NCI-H82 (cell line): ENCODE results near the gene PKN2.

Experiments used
- DNase-seq: peaks from one replicate; lab custom pipeline; 2025; lab: John Stamatoyannopoulos, UW

The PKN2 gene

DNA sequence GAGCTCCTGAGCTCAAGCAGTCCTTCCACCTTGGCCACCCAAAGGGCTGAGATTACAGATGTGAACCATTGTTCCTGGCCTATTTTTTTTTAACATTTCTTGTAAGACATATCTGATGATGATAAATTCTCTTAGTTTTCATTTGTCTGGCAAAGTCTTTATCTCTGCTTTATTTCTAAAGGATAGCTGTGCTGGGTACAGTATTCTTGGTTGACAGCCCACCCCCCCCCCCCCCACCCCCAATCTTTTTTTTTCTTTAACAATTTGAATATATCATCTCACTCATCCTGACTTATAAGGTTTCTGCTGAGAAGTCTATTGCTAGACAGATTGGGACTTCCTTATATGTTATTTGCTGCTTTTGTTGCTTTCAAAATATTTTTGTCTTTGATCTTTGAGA, 51.3 kb downstream of the PKN2 start:
- DNase-seq, result no peak

DNA sequence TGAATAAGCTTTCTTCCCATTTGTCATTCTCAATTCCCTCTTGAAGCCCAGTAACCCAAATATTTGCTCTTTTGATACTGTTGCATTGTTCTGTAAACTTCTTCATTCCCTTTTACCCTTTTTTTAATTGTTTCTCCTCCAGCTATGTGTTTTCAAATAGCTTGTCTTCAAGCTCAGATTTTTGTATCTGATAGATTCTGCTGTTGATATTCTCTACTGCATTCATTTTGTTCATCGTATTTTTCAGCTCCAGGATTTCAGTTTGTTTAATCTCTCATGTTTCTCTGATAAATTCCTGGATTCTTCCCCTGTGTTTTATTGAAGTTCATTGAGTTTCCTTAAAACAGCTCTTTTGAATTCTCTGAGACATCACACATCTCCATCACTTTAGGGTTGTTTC, 51.8 kb downstream of the PKN2 start:
- no peak for DNase-seq

DNA sequence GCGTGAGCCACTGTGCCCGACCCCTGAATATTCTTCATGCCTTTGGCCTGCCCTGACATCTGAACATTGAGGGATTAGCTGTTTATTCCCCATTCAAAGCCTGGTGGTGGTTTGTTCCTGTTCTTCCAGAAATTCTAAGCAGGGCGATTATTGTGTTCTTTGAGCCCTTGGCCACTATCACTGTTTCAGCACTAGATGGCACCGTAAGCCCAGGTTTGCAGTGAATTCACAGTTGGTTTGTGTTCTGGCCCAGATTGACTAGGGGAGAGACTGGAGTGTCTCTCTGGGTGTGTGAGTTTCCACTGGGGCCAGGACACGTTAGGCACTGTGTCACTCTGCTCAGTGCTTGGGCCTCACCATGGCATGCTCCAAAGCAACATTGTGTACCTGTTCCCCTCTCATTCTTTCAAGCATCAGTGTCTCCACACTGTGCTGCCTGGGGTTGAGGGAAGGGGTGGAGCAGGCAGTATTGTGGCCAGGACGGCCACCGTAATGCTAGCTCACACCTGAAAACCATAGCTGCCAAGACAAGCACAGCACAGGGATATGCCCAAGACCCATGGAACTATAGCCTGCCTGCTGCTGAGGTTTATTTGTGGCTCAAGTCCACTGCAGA, 52.7 kb downstream of the PKN2 start:
- DNase-seq, result peak; percentile 39

DNA sequence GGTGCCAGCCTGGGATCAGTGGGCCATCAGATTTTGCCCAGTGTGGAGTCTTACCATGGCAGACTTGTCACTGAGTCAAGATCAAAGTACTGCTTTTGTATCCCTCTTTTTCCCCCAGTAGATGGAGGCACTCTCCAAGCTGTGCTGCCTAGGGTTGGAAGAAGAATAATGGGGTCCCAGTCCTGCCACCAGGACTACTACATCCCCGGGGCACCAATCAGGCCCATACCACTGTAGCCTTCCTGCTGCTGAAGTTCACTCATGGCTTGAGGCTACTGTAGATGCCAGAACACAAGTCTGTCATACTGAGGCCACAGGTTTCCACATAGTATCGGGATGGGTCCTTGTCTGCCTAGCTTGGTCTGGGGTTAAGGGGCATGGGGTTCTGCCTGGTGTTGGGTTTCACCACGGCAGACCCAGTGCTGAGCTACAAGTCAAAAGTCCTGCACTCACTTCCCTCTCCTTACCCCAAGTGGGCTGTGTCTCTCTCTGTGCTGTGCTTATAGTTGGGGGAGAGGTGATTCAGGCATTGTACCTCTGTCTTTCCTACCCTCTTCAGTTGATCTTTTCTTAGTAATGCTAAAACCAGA, 53.4 kb downstream of the PKN2 start:
- no peak for DNase-seq

DNA sequence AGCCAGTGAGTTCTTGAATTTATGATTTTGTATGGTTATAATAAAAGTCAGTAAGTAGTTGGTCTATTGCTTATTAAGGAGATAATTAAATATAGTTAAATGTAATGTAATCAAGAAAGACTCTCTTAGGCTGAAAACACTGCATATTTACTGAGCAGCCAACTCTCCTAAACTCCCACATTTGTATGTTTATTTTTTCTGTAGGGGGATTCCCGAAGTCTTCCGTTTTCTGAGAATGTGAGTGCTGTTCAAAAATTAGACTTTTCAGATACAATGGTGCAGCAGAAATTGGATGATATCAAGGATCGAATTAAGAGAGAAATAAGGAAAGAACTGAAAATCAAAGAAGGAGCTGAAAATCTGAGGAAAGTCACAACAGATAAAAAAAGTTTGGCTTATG, 56.7 kb downstream of the PKN2 start:
- DNase-seq, result no peak

DNA sequence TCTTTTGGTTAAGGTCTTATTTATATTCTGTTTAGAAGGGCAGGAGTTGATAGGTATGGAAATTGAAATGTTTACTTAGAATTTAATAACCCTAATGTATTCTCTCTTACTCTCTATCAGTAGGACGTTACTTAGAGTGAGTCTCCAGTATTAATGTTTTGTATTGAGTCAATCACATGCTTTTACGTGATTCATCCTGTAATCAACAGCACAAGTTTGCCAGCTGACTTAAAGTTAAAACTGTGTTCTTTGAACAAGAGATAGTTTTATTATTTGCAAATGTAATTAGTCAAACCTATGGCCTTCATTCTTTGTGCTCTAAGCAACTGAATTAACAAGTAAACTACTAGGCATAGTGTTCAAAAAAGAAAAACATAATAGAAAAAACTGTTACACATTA, 57.3 kb downstream of the PKN2 start:
- no peak for DNase-seq

DNA sequence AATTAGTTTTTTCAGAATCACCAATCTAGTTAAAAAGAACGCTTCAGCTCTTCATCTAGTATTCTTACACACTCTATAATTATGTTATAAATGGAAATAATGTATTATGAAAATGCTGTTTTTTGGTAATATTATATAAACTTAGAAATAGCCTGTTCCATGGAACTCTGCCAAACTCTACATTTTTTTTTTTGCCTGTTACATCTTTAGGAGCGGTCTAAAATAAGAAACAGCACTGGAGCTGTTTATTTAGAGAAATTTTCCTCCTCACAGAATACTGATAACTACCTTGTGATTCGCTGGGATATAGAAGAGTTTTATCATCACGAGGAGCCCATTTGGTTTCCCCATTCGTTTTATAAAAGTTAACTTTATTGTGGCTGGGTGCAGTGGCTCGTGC, 58.5 kb downstream of the PKN2 start:
- no peak for DNase-seq

DNA sequence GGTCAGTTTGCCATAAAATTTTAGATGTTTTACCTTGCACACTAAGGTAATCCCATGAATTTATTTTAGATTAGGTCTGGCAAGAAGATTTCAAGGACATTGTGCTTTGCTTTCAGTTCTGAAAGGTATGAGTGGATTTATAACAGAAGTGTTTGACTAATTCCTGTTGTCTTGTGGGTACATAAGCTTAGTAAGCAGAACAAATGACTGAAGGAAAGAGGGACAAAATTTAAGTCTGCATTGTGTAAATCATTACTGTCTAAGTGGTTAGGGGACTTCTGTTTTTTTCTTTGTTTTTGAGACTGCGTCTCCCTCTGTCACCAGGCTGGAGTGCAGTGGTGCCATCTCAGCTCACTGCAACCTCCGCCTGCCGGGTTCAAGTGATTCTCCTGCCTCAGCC, 60.1 kb downstream of the PKN2 start:
- no peak for DNase-seq

DNA sequence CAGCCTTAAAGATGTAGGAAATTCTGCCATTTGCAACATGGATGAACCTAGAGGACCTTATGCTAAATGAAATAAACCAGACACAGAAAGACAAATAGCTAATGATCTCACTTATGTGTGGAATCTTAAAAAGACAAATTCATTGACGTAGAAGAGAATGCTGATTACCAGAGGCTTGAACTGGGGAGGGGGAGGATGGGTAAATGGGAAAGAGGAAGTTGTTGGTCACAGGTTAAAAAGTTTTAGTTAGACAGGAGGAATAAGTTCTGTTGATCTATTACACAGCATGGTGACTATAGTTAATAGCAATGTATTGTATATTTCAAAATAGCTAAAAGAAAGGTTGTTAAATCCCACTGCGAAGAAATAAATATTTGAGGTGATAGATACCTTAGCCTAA, 62.8 kb downstream of the PKN2 start:
- no peak for DNase-seq

DNA sequence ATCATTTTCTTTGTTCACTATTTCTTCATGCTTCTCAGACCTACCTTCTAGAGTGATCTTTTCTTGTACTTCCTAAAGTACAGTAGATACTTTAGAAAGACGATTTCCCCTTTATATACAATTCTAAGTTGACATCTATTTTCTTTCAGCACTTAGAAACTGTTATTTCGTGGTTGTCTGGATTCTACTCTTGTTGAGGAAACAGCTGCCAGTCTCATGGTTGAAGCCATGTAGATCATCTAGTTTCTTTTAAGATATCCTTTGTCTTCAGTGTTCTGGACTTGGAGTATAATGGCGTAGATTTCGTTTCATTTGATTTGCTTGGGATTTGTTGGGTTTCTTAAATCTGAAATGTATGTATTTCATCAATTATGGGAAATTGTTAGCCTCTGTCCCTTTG, 67.6 kb downstream of the PKN2 start:
- no peak for DNase-seq

DNA sequence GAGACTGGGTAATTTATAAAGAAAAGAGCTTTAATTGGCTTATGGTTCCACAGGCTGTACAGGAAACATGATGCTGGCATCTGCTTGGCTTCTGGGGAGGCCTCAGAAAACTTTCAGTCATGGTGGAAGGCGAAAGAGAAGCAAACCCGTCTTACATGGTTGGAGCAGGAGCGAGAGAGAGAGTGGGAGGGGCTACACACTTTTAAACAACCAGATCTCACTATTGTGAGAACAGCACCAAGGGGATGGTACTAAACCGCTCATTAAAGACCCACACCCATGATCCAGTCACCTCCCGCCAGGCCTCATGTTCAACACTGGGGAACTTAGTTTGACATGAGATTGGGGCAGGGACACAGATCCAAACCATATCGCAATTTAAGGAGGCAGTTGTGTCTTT, 69.4 kb downstream of the PKN2 start:
- DNase-seq, result no peak

DNA sequence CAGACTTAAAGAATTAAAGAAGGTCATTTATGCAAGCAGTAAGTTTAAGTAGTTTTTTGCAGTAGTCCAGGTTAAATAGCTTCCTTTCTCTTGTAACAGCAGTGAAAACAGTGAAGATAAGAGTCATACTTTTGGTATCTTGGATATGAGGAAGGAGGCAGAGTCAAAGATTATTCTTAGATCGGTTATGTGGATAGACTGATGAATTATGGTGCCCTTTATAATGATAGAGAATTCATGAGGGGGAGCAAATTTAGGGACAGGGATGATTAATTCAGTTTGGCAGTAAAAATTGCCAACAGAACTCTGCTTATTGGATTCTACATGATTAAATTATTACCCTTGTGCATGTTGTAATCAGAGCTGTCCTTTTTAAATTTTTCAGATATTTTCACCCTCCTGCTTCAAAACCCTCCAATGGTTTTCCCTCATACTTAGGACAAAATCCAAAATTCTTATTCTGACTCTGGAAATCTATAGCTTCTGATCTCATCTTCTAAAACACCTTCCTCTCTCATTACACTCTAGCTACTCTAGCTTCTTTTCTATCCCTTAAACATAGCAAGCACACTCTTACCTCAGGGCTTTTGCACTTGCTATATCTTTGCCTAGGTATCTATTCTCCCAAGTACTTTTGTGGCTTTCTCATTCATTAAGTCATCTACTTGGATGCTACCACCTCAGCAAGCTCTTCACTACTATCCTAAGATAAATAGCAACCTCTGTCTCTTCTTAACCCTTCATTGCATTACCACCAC, 79.8 kb downstream of the PKN2 start:
- DNase-seq, result no peak

DNA sequence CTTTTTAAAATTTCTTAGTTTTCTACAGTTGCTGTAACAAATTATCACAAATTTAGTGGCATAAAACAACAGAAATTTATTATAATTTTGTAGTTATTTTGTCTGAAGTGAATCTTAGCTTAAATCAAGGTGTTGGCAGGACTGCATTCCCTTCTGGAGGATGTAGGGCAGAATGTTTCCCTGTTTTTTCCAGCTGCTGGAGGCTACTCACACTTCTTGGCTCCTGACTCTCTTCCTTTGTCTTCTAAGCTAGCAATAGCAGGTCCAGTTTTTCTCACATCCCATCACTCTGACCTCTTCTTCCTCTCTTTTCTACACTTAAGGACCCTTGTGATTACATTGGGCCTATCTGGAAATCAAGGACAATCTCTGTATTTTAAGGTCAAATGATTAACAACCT, 84.1 kb downstream of the PKN2 start:
- DNase-seq, result no peak

DNA sequence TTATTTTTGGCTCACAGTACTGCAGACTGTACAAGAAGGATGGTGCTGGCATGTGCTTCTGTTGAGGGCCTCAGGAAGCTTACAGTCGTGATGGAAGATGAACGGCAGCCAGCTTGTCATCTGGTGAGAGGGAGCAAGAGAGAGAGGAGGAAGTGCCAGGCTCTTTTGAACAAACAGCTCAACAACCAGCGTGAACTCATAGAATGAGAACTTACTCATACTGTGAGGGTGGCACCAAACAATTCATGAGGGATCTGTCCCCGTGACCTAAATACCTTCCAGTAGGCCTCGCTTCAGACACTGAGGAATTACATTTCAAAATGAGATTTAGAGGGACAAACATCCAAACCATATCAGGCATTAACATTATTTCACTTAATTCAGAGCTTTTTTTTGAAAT, 84.7 kb downstream of the PKN2 start:
- no peak for DNase-seq

DNA sequence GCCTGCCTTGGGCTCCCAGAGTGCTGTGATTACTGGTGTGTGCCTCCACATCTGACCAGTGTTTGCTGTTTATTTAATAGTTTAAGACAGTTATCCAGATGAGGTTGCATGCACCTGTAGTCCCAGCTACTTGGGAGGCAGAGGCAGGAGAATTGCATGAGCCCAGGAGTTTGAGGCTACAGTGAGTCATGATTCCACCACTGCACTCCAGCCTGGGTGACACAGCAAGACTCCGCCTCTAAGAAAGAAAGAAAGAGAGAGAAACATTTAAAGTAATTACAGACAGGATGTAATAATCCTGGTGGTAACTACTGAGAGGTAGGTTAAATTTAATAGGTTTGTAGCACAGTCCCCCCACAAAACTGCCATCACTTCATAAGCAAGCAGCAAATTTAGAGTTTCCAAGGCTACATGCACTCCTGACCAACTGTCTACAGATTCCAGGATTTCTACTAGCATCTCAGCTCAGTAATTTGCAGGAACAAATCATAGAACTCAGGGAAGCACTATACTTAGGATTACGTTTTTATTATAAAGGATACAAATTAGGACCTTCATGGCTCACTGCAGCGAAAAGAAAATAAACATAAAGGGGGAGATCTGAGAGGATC, 89.6 kb downstream of the PKN2 start:
- no peak for DNase-seq

DNA sequence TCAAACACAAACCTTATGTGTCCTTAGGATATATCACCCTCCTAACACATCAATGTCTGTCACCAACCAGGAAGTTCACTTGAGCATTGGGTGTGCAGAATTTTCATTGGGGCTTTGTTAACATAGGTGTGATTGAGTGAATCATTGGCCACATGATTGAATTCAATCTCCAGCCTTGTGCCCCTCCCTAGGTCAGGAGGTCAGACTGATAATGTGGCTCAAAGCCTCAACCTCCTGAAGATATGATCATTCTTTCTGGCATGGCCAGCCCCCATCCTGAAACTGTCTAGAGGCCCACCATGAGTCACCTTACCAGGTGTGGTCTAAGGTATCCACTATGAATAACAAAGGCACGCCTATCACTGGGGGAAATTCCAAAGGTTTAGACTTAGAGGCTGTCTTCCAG, 90.1 kb downstream of the PKN2 start:
- DNase-seq, result no peak

DNA sequence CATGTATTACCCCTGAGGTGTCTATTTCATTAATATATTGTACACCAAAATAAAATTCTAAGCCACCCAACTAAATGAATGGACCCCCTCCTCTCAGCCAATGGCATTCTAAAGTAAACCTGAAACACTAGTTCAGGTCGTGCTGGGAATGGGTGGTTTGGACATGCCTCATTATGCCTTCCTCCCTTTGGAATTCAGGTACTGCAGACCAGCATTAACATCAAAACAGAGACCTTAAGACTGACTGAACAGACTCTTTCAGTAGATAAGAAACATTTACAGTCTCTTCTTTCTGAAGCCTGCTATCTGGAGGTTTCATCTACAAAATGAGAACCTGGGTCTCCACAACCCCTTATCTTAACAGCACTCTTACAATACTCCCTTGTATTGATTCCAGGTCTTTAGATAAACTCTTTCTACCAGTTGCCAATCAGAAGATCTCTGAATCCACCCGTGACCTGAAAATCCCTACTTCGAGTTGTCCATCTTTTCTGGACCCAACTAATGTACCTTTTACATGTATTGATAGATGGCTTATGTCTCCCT, 93.6 kb downstream of the PKN2 start:
- DNase-seq, result no peak

DNA sequence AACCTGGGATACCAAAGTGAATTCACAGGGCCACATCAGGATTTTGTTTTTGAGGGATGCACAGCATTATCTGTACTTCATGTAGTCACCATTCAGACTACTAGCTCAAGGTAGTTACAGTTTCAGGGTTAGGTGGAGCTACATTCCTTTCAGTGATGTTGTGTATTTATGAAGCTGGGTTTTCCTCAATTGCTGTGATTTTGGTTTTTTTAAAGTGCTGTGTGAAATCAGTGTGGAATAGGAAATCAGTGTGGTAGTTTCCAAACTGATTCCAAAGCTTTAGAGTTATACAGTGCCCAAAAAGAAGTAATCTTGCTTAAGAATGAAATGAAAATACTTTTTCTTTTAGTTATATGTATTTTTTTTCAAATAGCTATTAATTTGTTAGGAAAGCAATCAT, 95.8 kb downstream of the PKN2 start:
- DNase-seq, result no peak

DNA sequence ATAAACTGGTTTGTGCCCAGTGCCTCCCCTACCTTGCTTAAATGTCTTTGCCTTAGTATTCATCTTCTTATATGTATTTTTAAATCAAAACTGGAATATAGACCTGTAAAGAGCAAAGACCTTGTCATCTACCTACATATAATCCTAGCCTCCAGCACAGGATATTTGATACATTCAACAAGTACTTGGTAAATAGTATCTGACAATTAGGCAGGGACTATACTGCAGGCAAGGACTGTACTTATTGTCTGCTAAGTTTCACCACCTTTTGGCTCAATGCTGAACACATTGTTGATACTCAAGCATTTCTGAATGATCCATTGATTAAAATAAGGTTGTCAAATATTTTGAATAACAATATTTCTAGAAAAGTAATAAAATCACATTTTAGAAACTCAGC, 96.4 kb downstream of the PKN2 start:
- DNase-seq, result no peak

DNA sequence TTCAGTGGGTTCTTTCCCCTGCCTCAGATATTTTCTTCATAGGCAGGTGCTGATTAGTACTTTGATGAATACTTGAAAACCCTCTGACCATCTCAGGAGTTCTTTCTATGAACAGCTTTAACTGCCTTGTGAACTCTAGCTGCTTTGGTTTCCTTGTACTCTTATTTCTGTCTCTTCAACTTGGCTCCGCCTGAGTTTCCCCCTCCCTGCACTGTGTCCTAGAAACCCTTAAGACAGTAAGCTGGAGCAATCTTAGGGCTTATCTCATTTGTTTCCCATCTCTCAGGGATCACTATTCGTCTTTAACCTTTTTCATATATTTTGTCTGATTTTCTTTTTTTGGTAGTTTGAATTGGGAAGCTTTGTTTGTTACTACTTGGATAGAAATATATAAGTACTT, 99.1 kb downstream of the PKN2 start:
- peak; percentile 19 for DNase-seq

DNA sequence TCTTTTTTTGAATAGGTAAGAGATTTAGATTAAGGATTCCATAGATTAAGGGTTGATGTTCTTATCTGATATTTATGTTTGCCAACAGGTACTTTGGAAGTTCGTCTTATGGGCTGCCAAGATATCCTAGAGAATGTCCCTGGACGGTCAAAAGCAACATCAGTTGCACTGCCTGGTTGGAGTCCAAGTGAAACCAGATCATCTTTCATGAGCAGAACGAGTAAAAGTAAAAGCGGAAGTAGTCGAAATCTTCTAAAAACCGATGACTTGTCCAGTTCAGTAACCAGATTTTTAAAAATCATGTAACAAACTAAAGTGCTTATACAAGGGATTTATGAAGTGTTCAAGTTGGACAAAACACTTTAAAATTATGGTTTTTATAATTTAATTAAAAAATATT, 100.5 kb downstream of the PKN2 start:
- DNase-seq, result no peak

DNA sequence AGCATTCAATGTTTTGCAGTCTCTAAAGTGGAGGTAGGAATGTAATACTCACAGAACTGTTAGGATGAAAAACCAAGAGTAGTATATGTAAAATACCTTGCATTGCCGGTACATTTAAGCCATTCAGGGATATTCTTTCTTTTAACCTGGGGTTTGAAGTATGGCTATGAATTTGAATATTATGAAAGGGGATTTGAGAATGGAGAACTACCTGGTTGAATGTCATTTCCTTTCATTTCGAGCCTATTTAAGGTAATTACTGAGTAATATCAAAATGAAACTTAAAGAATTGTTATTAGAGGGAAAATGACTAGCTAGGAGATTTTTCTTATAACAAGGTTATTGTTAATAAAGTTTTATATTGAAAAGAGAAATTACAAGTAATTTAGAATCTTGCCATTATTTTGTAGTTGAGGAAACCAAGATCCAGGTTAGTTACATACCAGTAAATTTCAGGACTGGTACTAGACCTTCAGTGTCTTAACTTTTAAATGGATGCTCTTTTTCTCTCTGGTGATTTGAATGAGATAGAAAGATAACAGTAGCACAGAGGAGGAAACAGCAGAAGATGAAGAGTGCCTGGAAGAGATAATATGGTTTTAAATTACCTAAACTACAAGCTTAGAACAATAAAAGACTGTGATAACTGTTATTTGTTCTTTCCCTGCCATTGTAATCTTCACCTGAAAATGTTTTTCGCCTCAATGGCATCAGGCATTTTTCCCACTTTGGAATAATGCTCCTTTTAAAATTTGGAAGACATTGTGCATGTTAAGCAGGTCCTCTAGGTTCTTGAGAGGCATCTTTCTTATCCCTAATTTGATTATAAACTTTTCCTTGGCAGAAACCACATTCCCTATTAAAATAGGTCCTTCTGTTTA, 103.2 kb downstream of the PKN2 start:
- DNase-seq, result no peak
